ENCODE data around the gene GCNT2.
A peak's percentile ranks its signal among the peaks of the same experiment; 100 is the strongest.

Gene GCNT2

GRCh38 chr6:10540073-10540746, 19.1 kb downstream of the GCNT2 start:
- no peak for DNase-seq
- H2AFZ ChIP-seq (ENCODE audit: insufficient read depth, low read length, poor library complexity), result no peak overlapping the region
- H3K14ac ChIP-seq (ENCODE audit: low read length), result no peak overlapping the region
- no peak overlapping the region for H2BK12ac ChIP-seq (ENCODE audit: low read length)
- H3K4me3 ChIP-seq (ENCODE audit: low read depth, low read length), result no peak overlapping the region
- H3K4ac ChIP-seq (ENCODE audit: low read depth, low read length), result no peak overlapping the region
- no peak overlapping the region for H2BK5ac ChIP-seq (ENCODE audit: low read depth, low read length, poor library complexity)
- no peak overlapping the region for H3K23ac ChIP-seq (ENCODE audit: low read length)
- H3K36me3 ChIP-seq (ENCODE audit: control insufficient read depth in 1 of 2, insufficient read depth in 2 of 2, low read length in 2 of 2), result peaks cover 0 to 4% of the 10 kb centered on the region in 2 experiments
- H3K79me2 ChIP-seq (ENCODE audit: control insufficient read depth, insufficient read depth, low read length, poor library complexity), result no peaks in the 10 kb centered on the region
- no peak overlapping the region for H3K9ac ChIP-seq (ENCODE audit: low read length)
- H4K91ac ChIP-seq (ENCODE audit: low read depth, low read length), result no peak overlapping the region
- no peaks in the 10 kb centered on the region for H3K9me3 ChIP-seq (ENCODE audit: insufficient read depth, low read depth, low read length)
- H2AK5ac ChIP-seq (ENCODE audit: low read length), result no peak overlapping the region
- no peak overlapping the region for H3K4me2 ChIP-seq (ENCODE audit: low read length)
- no peak overlapping the region for H2BK120ac ChIP-seq (ENCODE audit: insufficient read depth, low read length, poor library complexity)
- peaks cover 3% of the 10 kb centered on the region for H3K79me1 ChIP-seq (ENCODE audit: low read length)
- no peaks in the 10 kb centered on the region for H3K27me3 ChIP-seq (ENCODE audit: insufficient read depth, low read length)
- no peak overlapping the region for H3K18ac ChIP-seq (ENCODE audit: low read length)
- H3K27ac ChIP-seq (ENCODE audit: low read depth, low read length), result no peak overlapping the region
- H3K4me1 ChIP-seq (ENCODE audit: control insufficient read depth in 1 of 2, insufficient read depth in 2 of 2, low read length in 2 of 2), result peaks cover 0 to 3% of the 10 kb centered on the region in 2 experiments
- H4K8ac ChIP-seq (ENCODE audit: low read depth, low read length), result no peak overlapping the region
- no CpG with 5 or more reads among the region's 4 CpGs for WGBS (ENCODE audit: extremely low coverage, insufficient coverage, insufficient read length)
- H4K12ac ChIP-seq (ENCODE audit: low read depth, low read length), result no peak overlapping the region

DNA sequence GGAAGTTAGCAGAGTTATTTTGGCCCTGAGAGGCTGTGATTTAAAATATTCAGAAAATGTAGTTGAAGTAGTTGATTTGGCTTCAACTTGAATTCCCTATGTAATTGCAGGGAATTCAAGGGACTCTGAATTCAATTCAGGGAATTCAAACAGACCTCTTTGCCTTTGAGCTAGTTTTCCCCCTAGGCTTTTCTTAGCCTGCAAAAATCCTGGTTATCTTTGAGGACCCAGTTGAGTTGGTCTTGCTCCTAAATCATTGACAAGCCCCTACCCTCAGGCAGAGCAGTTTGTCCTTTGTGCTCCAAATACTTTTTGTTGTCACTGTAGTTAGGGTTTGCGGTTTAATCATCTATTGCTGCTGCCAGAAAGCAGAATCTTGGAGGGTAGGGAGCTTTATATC, 20.4 kb downstream of the GCNT2 start:
- Histone ChIP-seq H3K9ac (ENCODE audit: low read length) (no peak overlapping the region), H2BK5ac (ENCODE audit: low read depth, low read length, poor library complexity) (no peak overlapping the region), H3K23ac (ENCODE audit: low read length) (no peak overlapping the region), H3K9me3 (ENCODE audit: insufficient read depth, low read depth, low read length) (no peaks in the 10 kb centered on the region), H4K8ac (ENCODE audit: low read depth, low read length) (no peak overlapping the region), H3K4me3 (ENCODE audit: low read depth, low read length) (no peak overlapping the region), H3K18ac (ENCODE audit: low read length) (no peak overlapping the region), H3K14ac (ENCODE audit: low read length) (no peak overlapping the region), H3K36me3 (ENCODE audit: control insufficient read depth in 1 of 2, insufficient read depth in 2 of 2, low read length in 2 of 2) (peaks cover 0 to 4% of the 10 kb centered on the region in 2 experiments), H2BK12ac (ENCODE audit: low read length) (no peak overlapping the region), H3K4me1 (ENCODE audit: control insufficient read depth in 1 of 2, insufficient read depth in 2 of 2, low read length in 2 of 2) (peaks cover 0 to 6% of the 10 kb centered on the region in 2 experiments), H4K91ac (ENCODE audit: low read depth, low read length) (no peak overlapping the region), H2AK5ac (ENCODE audit: low read length) (no peak overlapping the region), H2AFZ (ENCODE audit: insufficient read depth, low read length, poor library complexity) (no peak overlapping the region), H3K4ac (ENCODE audit: low read depth, low read length) (no peak overlapping the region), H4K12ac (ENCODE audit: low read depth, low read length) (no peak overlapping the region), H3K79me1 (ENCODE audit: low read length) (peaks cover 7% of the 10 kb centered on the region), H3K79me2 (ENCODE audit: control insufficient read depth, insufficient read depth, low read length, poor library complexity) (no peaks in the 10 kb centered on the region), H3K27me3 (ENCODE audit: insufficient read depth, low read length) (no peaks in the 10 kb centered on the region), H3K4me2 (ENCODE audit: low read length) (peak overlapping the region; percentile 27), H2BK120ac (ENCODE audit: insufficient read depth, low read length, poor library complexity) (no peak overlapping the region), H3K27ac (ENCODE audit: low read depth, low read length) (no peak overlapping the region)
- DNase-seq, result peak in 1 of 2 donors; percentile 60
- WGBS (ENCODE audit: extremely low coverage, insufficient coverage, insufficient read length), result no CpG with 5 or more reads among the region's 1 CpG

DNA sequence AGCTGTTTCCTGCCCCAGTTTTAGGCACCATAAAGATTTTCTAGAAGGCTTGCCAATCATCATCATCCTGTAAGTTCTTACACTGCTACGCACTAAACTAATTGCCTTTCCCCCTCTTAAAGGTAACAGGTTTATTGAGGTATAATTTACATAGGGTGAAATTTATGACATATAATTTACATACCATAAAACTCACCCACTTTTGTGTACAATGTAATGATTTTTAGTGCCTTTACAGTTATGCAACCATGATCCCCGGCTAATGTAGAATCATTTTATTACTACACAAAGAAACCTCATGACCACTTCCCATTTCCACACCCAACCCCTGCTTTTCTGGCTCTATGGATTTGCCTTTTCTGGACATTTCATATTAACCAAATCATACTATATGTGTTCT, 21.1 kb downstream of the GCNT2 start:
- no peak overlapping the region for H3K4me3 ChIP-seq (ENCODE audit: low read depth, low read length)

GRCh38 chr6:10543488-10543887, 22.3 kb downstream of the GCNT2 start:
- no peaks in the 10 kb centered on the region for H3K79me2 ChIP-seq (ENCODE audit: control insufficient read depth, insufficient read depth, low read length, poor library complexity)
- H3K27me3 ChIP-seq (ENCODE audit: insufficient read depth, low read length), result no peaks in the 10 kb centered on the region
- no peak overlapping the region for H3K27ac ChIP-seq (ENCODE audit: low read depth, low read length)
- no peak overlapping the region for H4K91ac ChIP-seq (ENCODE audit: low read depth, low read length)
- H2BK12ac ChIP-seq (ENCODE audit: low read length), result no peak overlapping the region
- H3K9ac ChIP-seq (ENCODE audit: low read length), result no peak overlapping the region
- no peak overlapping the region for H3K4ac ChIP-seq (ENCODE audit: low read depth, low read length)
- H3K4me3 ChIP-seq (ENCODE audit: low read depth, low read length), result no peak overlapping the region
- no peak overlapping the region for H2AK5ac ChIP-seq (ENCODE audit: low read length)
- H3K18ac ChIP-seq (ENCODE audit: low read length), result no peak overlapping the region
- H2AFZ ChIP-seq (ENCODE audit: insufficient read depth, low read length, poor library complexity), result no peak overlapping the region
- DNase-seq, result no peak
- H3K23ac ChIP-seq (ENCODE audit: low read length), result no peak overlapping the region
- peaks cover 0 to 6% of the 10 kb centered on the region in 2 experiments for H3K4me1 ChIP-seq (ENCODE audit: control insufficient read depth in 1 of 2, insufficient read depth in 2 of 2, low read length in 2 of 2)
- H3K79me1 ChIP-seq (ENCODE audit: low read length), result peaks cover 7% of the 10 kb centered on the region
- H3K4me2 ChIP-seq (ENCODE audit: low read length), result no peak overlapping the region
- no peak overlapping the region for H3K14ac ChIP-seq (ENCODE audit: low read length)
- H3K9me3 ChIP-seq (ENCODE audit: insufficient read depth, low read depth, low read length), result no peaks in the 10 kb centered on the region
- H4K8ac ChIP-seq (ENCODE audit: low read depth, low read length), result no peak overlapping the region
- no CpG with 5 or more reads among the region's 2 CpGs for WGBS (ENCODE audit: extremely low coverage, insufficient coverage, insufficient read length)
- H4K12ac ChIP-seq (ENCODE audit: low read depth, low read length), result no peak overlapping the region
- H3K36me3 ChIP-seq (ENCODE audit: control insufficient read depth in 1 of 2, insufficient read depth in 2 of 2, low read length in 2 of 2), result peaks cover 0 to 4% of the 10 kb centered on the region in 2 experiments
- H2BK5ac ChIP-seq (ENCODE audit: low read depth, low read length, poor library complexity), result no peak overlapping the region
- H2BK120ac ChIP-seq (ENCODE audit: insufficient read depth, low read length, poor library complexity), result peak overlapping the region; percentile 22

More for the DNA sequence above, 21.1 kb downstream of the GCNT2 start:
- H3K9ac ChIP-seq (ENCODE audit: low read length), result no peak overlapping the region
- H2BK12ac ChIP-seq (ENCODE audit: low read length), result no peak overlapping the region
- no peaks in the 10 kb centered on the region for H3K27me3 ChIP-seq (ENCODE audit: insufficient read depth, low read length)
- no peak overlapping the region for H3K27ac ChIP-seq (ENCODE audit: low read depth, low read length)
- H4K91ac ChIP-seq (ENCODE audit: low read depth, low read length), result no peak overlapping the region
- H3K4ac ChIP-seq (ENCODE audit: low read depth, low read length), result no peak overlapping the region
- H4K8ac ChIP-seq (ENCODE audit: low read depth, low read length), result no peak overlapping the region
- no peak overlapping the region for H2BK5ac ChIP-seq (ENCODE audit: low read depth, low read length, poor library complexity)
- H2AFZ ChIP-seq (ENCODE audit: insufficient read depth, low read length, poor library complexity), result no peak overlapping the region
- peaks cover 7% of the 10 kb centered on the region for H3K79me1 ChIP-seq (ENCODE audit: low read length)
- H2AK5ac ChIP-seq (ENCODE audit: low read length), result no peak overlapping the region
- no peaks in the 10 kb centered on the region for H3K79me2 ChIP-seq (ENCODE audit: control insufficient read depth, insufficient read depth, low read length, poor library complexity)
- WGBS (ENCODE audit: extremely low coverage, insufficient coverage, insufficient read length), result no CpG with 5 or more reads among the region's 2 CpGs
- H3K36me3 ChIP-seq (ENCODE audit: control insufficient read depth in 1 of 2, insufficient read depth in 2 of 2, low read length in 2 of 2), result peaks cover 0 to 4% of the 10 kb centered on the region in 2 experiments
- no peak overlapping the region for H3K23ac ChIP-seq (ENCODE audit: low read length)
- no peak overlapping the region for H2BK120ac ChIP-seq (ENCODE audit: insufficient read depth, low read length, poor library complexity)
- no peaks in the 10 kb centered on the region for H3K9me3 ChIP-seq (ENCODE audit: insufficient read depth, low read depth, low read length)
- H3K4me1 ChIP-seq (ENCODE audit: control insufficient read depth in 1 of 2, insufficient read depth in 2 of 2, low read length in 2 of 2), result peaks cover 0 to 6% of the 10 kb centered on the region in 2 experiments
- no peak overlapping the region for H4K12ac ChIP-seq (ENCODE audit: low read depth, low read length)
- H3K18ac ChIP-seq (ENCODE audit: low read length), result no peak overlapping the region
- H3K14ac ChIP-seq (ENCODE audit: low read length), result no peak overlapping the region
- DNase-seq, result no peak
- H3K4me2 ChIP-seq (ENCODE audit: low read length), result no peak overlapping the region
